C4-2B (cell line): ENCODE measurements around the gene SMAD2.

ENCODE experiments used
- CTCF ChIP-seq: fragments of 450-650 bp; conservative IDR thresholded peaks from 2 replicates; pipeline ENCODE4 v1.5.1; 2017; ENCODE audit warnings: mild to moderate bottlenecking
- ZFX ChIP-seq: fragments of 450-650 bp; IDR thresholded peaks from 2 replicates; pipeline ENCODE4 v1.6.1; 2017

- TF ChIP-seq CTCF (no peak), ZFX (no peak)
These were observed 17.5 kb downstream of the SMAD2 start for GRCh38 chr18:47912794-47913585.
